GM23338 (cell line): ENCODE data around the gene PHACTR2.

Source experiments
- CREB1 ChIP-seq: fragments of 250-450 bp; sonication (Bioruptor Pico); IDR thresholded peaks from 2 replicates; pipeline ENCODE4 v1.5.0; 2020; ENCODE audit warnings: low read depth, mild to moderate bottlenecking, moderate library complexity
- EZH2 ChIP-seq: fragments of 200-600 bp; sonication (generic); IDR thresholded peaks from one replicate; pipeline ENCODE4 v1.8.0; 2017; ENCODE audit warnings: antibody characterized with exemption, mild to moderate bottlenecking, low read depth; ENCODE audit not compliant: unreplicated experiment
- EZH2phosphoT487 ChIP-seq: fragments of 200-600 bp; sonication (generic); IDR thresholded peaks from one replicate; pipeline ENCODE4 v1.8.1; 2018; ENCODE audit warnings: antibody characterized with exemption; ENCODE audit not compliant: unreplicated experiment
- JUNB ChIP-seq: IDR thresholded peaks from one replicate; pipeline ENCODE4 v1.6.1; 2016; ENCODE audit warnings: antibody characterized with exemption; ENCODE audit not compliant: unreplicated experiment
- NANOG ChIP-seq: IDR thresholded peaks from 2 replicates; pipeline ENCODE4 v1.6.1; 2016; ENCODE audit warnings: antibody characterized with exemption, borderline replicate concordance
- POLR2AphosphoS5 ChIP-seq: IDR thresholded peaks from 2 replicates; pipeline ENCODE4 v1.6.1; 2016; ENCODE audit warnings: antibody characterized with exemption, low read depth
- ZNF331 ChIP-seq: fragments of 250-450 bp; sonication (Bioruptor Pico); IDR thresholded peaks from 2 replicates; pipeline ENCODE4 v1.5.0; 2020; ENCODE audit warnings: low read depth, mild to moderate bottlenecking, moderate library complexity
- TF ChIP-seq, protein P1 (sequence below), 2 experiments: fragments of 200-600 bp in 1 of 2; sonication (generic) in 1 of 2; conservative IDR thresholded peaks; 2 replicates each; pipeline versions ENCODE4 v1.5.1 to v1.6.1; 2016 to 2017; ENCODE audit warnings: antibody characterized with exemption in 2 of 2, low read depth in 2 of 2, mild to moderate bottlenecking in 2 of 2, moderate library complexity in 1 of 2
- TF ChIP-seq, protein P2 (sequence below): IDR thresholded peaks from one replicate; pipeline ENCODE4 v1.6.1; 2018; ENCODE audit warnings: antibody characterized with exemption; ENCODE audit not compliant: unreplicated experiment
- TF ChIP-seq, protein P3 (sequence below): IDR thresholded peaks from 2 replicates; pipeline ENCODE4 v1.6.1; 2016; ENCODE audit warnings: antibody characterized with exemption

DNA sequence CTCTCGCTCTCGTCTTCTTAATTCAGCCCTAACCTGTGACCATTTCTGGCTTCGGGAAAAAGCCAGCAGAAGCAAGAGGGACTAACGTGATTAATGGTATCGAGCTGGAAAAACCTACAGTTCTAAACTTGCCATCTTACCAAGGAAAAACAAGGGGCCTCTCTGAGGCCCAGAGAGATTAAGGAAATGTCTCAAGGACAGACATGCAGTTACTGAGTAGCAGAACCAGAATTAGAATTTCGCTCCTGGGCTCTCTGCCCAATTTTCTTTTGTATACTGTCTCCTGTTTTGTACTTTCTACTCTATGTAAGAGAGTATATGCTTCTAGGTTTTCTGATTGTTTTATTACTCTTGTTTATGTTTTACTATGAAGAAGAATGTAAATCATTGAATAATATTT, 97.6 kb downstream of the PHACTR2 start:
- TF ChIP-seq, protein P1, sequence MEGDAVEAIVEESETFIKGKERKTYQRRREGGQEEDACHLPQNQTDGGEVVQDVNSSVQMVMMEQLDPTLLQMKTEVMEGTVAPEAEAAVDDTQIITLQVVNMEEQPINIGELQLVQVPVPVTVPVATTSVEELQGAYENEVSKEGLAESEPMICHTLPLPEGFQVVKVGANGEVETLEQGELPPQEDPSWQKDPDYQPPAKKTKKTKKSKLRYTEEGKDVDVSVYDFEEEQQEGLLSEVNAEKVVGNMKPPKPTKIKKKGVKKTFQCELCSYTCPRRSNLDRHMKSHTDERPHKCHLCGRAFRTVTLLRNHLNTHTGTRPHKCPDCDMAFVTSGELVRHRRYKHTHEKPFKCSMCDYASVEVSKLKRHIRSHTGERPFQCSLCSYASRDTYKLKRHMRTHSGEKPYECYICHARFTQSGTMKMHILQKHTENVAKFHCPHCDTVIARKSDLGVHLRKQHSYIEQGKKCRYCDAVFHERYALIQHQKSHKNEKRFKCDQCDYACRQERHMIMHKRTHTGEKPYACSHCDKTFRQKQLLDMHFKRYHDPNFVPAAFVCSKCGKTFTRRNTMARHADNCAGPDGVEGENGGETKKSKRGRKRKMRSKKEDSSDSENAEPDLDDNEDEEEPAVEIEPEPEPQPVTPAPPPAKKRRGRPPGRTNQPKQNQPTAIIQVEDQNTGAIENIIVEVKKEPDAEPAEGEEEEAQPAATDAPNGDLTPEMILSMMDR (conservative IDR thresholded peaks at IDR 0.05; ENCODE audit: low read depth in 2 of 2) = no peak
- no peak for TF ChIP-seq CREB1 (CRISPR knock-in tag)
- TF ChIP-seq, protein P2, sequence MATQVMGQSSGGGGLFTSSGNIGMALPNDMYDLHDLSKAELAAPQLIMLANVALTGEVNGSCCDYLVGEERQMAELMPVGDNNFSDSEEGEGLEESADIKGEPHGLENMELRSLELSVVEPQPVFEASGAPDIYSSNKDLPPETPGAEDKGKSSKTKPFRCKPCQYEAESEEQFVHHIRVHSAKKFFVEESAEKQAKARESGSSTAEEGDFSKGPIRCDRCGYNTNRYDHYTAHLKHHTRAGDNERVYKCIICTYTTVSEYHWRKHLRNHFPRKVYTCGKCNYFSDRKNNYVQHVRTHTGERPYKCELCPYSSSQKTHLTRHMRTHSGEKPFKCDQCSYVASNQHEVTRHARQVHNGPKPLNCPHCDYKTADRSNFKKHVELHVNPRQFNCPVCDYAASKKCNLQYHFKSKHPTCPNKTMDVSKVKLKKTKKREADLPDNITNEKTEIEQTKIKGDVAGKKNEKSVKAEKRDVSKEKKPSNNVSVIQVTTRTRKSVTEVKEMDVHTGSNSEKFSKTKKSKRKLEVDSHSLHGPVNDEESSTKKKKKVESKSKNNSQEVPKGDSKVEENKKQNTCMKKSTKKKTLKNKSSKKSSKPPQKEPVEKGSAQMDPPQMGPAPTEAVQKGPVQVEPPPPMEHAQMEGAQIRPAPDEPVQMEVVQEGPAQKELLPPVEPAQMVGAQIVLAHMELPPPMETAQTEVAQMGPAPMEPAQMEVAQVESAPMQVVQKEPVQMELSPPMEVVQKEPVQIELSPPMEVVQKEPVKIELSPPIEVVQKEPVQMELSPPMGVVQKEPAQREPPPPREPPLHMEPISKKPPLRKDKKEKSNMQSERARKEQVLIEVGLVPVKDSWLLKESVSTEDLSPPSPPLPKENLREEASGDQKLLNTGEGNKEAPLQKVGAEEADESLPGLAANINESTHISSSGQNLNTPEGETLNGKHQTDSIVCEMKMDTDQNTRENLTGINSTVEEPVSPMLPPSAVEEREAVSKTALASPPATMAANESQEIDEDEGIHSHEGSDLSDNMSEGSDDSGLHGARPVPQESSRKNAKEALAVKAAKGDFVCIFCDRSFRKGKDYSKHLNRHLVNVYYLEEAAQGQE = no peak
- TF ChIP-seq EZH2 = no peak
- TF ChIP-seq NANOG = no peak
- TF ChIP-seq POLR2AphosphoS5 = no peak
- no peak for TF ChIP-seq JUNB
- no peak for TF ChIP-seq ZNF331
- TF ChIP-seq EZH2phosphoT487 = no peak
- TF ChIP-seq, protein P3, sequence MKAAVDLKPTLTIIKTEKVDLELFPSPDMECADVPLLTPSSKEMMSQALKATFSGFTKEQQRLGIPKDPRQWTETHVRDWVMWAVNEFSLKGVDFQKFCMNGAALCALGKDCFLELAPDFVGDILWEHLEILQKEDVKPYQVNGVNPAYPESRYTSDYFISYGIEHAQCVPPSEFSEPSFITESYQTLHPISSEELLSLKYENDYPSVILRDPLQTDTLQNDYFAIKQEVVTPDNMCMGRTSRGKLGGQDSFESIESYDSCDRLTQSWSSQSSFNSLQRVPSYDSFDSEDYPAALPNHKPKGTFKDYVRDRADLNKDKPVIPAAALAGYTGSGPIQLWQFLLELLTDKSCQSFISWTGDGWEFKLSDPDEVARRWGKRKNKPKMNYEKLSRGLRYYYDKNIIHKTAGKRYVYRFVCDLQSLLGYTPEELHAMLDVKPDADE = no peak
